Skeletal muscle satellite cell (primary cell): Measurements from ENCODE around the gene TFB1M.
"Not testable (repeated sequence)": the region's sequence is repeated elsewhere in the genome, so short reads cannot be mapped to it uniquely, and the experiment has no call there.

Source experiments
- H3K27me3 ChIP-seq: 2 replicates; pipeline ENCODE4 v1.7.0; 2013; ENCODE audit warnings: low read length; ENCODE audit not compliant: control insufficient read depth, insufficient read depth
- H3K36me3 ChIP-seq: 2 replicates; pipeline ENCODE4 v1.7.0; 2013; ENCODE audit warnings: mild to moderate bottlenecking, control low read depth, low read length; ENCODE audit not compliant: insufficient read depth
- H3K4me1 ChIP-seq: 2 replicates; pipeline ENCODE4 v1.7.0; 2013; ENCODE audit warnings: low read length; ENCODE audit not compliant: control insufficient read depth, insufficient read depth
- H3K4me2 ChIP-seq: 2 replicates; pipeline ENCODE4 v1.7.0; 2013; ENCODE audit warnings: mild to moderate bottlenecking, low read length
- H3K4me3 ChIP-seq: 2 replicates; pipeline ENCODE4 v1.7.0; 2013; ENCODE audit warnings: low read length
- H3K9ac ChIP-seq: 2 replicates; pipeline ENCODE4 v1.7.0; 2013; ENCODE audit warnings: mild to moderate bottlenecking, low read depth, low read length, moderate library complexity
- H3K9me3 ChIP-seq: replicated peaks from 2 replicates; pipeline ENCODE4 v1.7.0; 2013; ENCODE audit warnings: mild to moderate bottlenecking, control low read depth, low read length

Gene TFB1M

GRCh38 chr6:155271145-155271544 lies 43.1 kb downstream of the TFB1M start:
- Histone ChIP-seq H3K36me3 (no peaks in the 10 kb centered on the region), H3K27me3 (no peaks in the 10 kb centered on the region), H3K4me1 (peaks cover 31% of the 10 kb centered on the region), H3K4me3 (no peak overlapping the region), H3K9me3 (no peaks in the 10 kb centered on the region), H3K9ac (no peak overlapping the region), H3K4me2 (no peak overlapping the region)

DNA sequence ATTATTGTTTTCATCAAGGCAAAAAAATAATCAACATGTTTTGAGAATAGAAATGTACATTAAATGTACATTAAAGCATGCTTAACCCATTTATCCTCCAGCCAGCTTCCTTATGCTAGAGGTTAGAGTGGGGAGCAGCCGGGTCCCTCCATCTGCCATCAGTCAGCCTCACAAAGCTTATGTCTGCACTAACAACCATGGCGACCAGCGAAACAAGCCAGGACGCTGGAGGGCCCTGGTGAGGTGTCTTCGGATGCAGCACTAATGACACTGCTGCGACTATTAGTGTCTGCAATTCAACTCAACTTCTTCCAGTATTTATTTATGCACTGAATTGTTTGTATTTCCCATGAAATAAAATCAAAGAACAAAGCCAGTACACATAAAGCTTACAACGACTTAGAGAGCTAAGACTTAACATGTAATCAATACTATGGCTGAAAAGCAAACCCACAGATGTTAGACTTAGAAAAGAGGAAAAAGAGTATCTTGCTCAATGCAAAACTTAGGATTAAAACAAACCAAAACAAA lies 43.7 kb downstream of the TFB1M start:
- H3K9ac ChIP-seq, result no peak overlapping the region
- no peaks in the 10 kb centered on the region for H3K36me3 ChIP-seq
- no peak overlapping the region for H3K4me3 ChIP-seq
- H3K4me1 ChIP-seq, result peaks cover 27% of the 10 kb centered on the region
- H3K4me2 ChIP-seq, result no peak overlapping the region
- no peaks in the 10 kb centered on the region for H3K9me3 ChIP-seq
- no peaks in the 10 kb centered on the region for H3K27me3 ChIP-seq

DNA sequence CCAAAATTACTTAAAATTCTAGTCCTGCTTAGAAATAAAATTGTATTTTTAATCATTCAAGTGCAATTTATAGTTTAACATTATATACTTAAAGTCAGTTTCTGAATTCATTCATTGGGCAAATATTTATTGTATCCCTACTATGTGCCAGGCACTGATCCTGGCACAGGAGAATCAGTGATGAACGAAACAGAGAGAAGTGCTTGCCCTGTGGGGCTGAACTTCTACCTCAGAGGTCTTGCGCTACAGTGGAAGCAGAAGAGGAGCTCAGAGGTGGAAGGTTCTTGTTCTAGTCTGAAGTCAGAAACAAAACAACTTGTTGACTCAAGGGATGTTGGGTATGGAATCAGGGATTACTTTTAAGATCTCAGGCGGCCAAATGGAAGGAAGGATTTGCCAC lies 44.5 kb downstream of the TFB1M start:
- H3K9me3 ChIP-seq, result no peaks in the 10 kb centered on the region
- H3K4me1 ChIP-seq, result peaks cover 32% of the 10 kb centered on the region
- no peak overlapping the region for H3K4me3 ChIP-seq
- H3K4me2 ChIP-seq, result no peak overlapping the region
- H3K9ac ChIP-seq, result no peak overlapping the region
- H3K36me3 ChIP-seq, result no peaks in the 10 kb centered on the region
- H3K27me3 ChIP-seq, result no peaks in the 10 kb centered on the region

- H3K9me3 ChIP-seq, H3K4me2 ChIP-seq, H3K27me3 ChIP-seq, H3K36me3 ChIP-seq, H3K4me3 ChIP-seq, H3K9ac ChIP-seq: not testable (repeated sequence)
- H3K4me1 ChIP-seq, result peaks cover 21% of the 10 kb centered on the region
Observed at GRCh38 chr6:155268088-155268867, 46.0 kb downstream of the TFB1M start.

DNA sequence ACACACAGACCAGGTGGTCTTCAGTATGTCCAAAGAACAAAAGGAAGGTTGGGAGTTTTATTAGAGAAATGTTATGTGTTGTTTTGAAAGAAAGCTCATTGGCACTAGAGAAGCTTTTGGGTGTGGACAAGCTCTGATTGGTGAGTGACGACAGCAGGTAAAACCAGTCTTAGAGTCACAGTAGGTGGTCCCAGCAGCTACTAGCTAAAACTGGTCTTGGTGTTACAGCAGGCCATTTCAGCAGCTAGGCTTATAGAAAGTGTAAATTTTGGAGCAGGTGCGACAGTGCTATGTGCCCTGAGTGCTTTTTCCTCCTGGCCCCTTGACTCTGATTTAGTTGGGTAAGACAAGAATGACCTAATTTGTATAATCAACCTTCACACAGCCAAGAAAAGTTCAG lies 46.9 kb downstream of the TFB1M start:
- H3K4me1 ChIP-seq, result peaks cover 12% of the 10 kb centered on the region
- H3K4me2 ChIP-seq, result no peak overlapping the region
- no peaks in the 10 kb centered on the region for H3K9me3 ChIP-seq
- no peak overlapping the region for H3K4me3 ChIP-seq
- no peaks in the 10 kb centered on the region for H3K27me3 ChIP-seq
- no peak overlapping the region for H3K9ac ChIP-seq
- no peaks in the 10 kb centered on the region for H3K36me3 ChIP-seq

GRCh38 chr6:155265843-155266535 lies 48.3 kb downstream of the TFB1M start:
- H3K36me3 ChIP-seq, result no peaks in the 10 kb centered on the region
- no peak overlapping the region for H3K9ac ChIP-seq
- H3K27me3 ChIP-seq, result no peaks in the 10 kb centered on the region
- H3K9me3 ChIP-seq, result no peaks in the 10 kb centered on the region
- peaks cover 9% of the 10 kb centered on the region for H3K4me1 ChIP-seq
- H3K4me3 ChIP-seq, result no peak overlapping the region
- H3K4me2 ChIP-seq, result no peak overlapping the region

DNA sequence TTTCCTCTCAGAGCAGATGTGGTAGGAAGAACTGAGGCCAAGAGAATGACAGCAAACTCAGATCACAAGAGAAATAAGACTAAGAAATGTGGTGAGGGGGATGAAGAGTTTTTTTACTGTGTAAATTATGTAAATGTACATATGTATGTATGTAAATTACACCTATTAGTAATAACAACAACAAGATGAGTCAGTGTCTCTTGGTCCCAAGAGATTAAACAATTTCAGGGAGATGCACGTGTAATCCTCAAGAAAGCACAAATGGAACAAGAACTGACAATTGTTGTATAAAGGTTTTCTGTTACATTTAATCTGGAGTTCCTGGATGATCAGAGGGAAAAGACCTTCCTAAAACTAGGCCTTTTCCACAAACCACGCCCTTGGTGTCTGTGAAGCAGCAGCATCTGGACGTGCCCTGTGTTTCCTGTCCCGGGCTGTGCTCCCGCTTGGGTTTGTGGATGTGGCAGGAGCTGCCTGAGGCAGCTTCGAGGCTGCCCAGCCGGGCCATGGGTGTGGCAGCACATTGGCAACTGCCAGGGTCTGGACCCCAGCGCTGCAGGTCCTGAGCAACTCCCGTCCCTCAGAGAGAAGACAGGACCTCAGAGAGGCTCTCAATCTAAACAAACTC lies 49.5 kb downstream of the TFB1M start:
- no peak overlapping the region for H3K4me2 ChIP-seq
- H3K4me1 ChIP-seq, result peaks cover 9% of the 10 kb centered on the region
- H3K27me3 ChIP-seq, result no peaks in the 10 kb centered on the region
- H3K4me3 ChIP-seq, result no peak overlapping the region
- no peaks in the 10 kb centered on the region for H3K9me3 ChIP-seq
- peak overlapping the region; percentile 1 for H3K9ac ChIP-seq
- H3K36me3 ChIP-seq, result peaks cover 6% of the 10 kb centered on the region

GRCh38 chr6:155263373-155264063 lies 50.8 kb downstream of the TFB1M start, which contains the start of gene CLDN20:
Gene CLDN20, plus strand, starts transcription at chr6:155264013. Its CDS starts 11,707 bp downstream, at chr6:155275720.
- Histone ChIP-seq H3K4me3 (no peak within 1 kb of the TSS), H3K36me3 (peaks cover 10% of the 10 kb centered on the region), H3K27me3 (no peaks in the 10 kb centered on the region), H3K9me3 (no peaks in the 10 kb centered on the region), H3K4me1 (peaks cover 9% of the 10 kb centered on the region), H3K4me2 (no peak within 1 kb of the TSS), H3K9ac (peak within 1 kb of the TSS; percentile 1)

- Histone ChIP-seq H3K4me2 (no peak overlapping the region), H3K4me3 (no peak overlapping the region), H3K4me1 (peaks cover 9% of the 10 kb centered on the region), H3K9ac (no peak overlapping the region), H3K9me3 (no peaks in the 10 kb centered on the region), H3K27me3 (no peaks in the 10 kb centered on the region), H3K36me3 (peaks cover 10% of the 10 kb centered on the region)
Observed at GRCh38 chr6:155262655-155263054, 51.6 kb downstream of the TFB1M start.

DNA sequence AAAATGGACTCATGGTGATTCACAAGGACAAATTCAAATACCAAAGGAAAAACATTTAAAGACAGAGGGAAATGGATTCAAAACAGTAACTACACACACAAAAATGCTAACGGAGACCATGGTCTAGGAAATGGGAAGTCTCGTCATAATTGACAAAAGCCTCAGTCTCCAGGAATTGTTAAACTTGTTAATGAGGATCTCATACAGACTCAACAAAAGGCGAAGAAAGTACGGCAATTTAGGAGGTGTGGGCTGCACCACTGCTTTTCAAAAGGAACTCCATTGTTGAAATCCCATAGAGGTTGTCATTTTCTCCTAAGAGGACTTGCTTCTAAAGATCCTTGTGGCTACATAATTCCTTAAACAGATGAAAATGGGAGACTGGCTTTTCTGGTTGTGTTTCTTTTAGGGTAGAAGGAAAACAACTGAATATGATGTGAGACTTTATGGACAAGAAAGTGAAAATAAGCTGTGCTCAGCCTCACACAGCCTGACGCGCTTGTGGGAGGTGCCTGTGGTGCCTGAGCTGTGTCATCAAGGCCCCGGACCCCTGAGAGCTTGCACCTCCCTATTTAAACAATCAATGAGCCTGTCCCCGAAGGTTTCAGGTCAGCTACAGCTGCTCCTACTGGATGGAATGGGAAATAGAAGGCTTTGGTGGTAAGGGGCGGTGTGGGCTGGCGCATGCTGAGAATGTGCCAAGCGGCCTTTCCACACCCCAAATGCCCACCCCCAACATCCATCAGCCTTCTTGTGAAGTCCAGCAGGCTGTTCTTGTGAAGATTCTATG lies 53.0 kb downstream of the TFB1M start:
- Histone ChIP-seq H3K4me2 (no peak overlapping the region), H3K36me3 (peaks cover 16% of the 10 kb centered on the region), H3K9me3 (no peaks in the 10 kb centered on the region), H3K27me3 (no peaks in the 10 kb centered on the region), H3K9ac (no peak overlapping the region), H3K4me3 (no peak overlapping the region), H3K4me1 (peaks cover 9% of the 10 kb centered on the region)
